ENCODE measurements around the gene PXMP2. TPM values are rescaled to one million over a fixed set of nuclear protein-coding genes. Genes with fewer than 3 reads are reported as not detected.

PXMP2 gene
- total and polyA plus RNA-seq, 2 of the 8 experiments (the other 6 are each of a cell fraction or from before 2014, with no cell fraction given) = 13.8 to 15.1 TPM

- TF ChIP-seq SP1 (IDR thresholded peaks at IDR 0.05; ENCODE audit: low read depth, low read length) = no peak
- no peak for TF ChIP-seq CHD2 (IDR thresholded peaks at IDR 0.05; ENCODE audit: low read length)
- peak; percentile 44 for TF ChIP-seq KDM4A (IDR thresholded peaks at IDR 0.05; ENCODE audit: low read depth, low read length, severe bottlenecking)
- TF ChIP-seq POLR2AphosphoS5 (IDR thresholded peaks at IDR 0.05; ENCODE audit: low read depth, low read length) = 0 out of 2 replicates have a peak, but pooled peaks have one; percentile 36
- no peak for TF ChIP-seq YY1 (IDR thresholded peaks at IDR 0.05; ENCODE audit: low read depth, low read length)
Measured at GRCh38 chr12:132710043-132710404, 22.6 kb downstream of the PXMP2 start (continued).
